Neural progenitor cell (in vitro differentiated cells): Measurements from ENCODE around the gene F10. TPM values are rescaled to one million over a fixed set of nuclear protein-coding genes. Genes with fewer than 3 reads are reported as not detected.
"Not testable (repeated sequence)": the region's sequence is repeated elsewhere in the genome, so short reads cannot be mapped to it uniquely, and the experiment has no call there.

Source experiments
- DNase-seq: peaks from one replicate; pipeline ENCODE4 v3.0.0-alpha.2; 2016; ENCODE audit warnings: low spot score
- H2AFZ ChIP-seq: fragments of 200-600 bp; sonication (generic); replicated peaks from 2 replicates; pipeline ENCODE4 v1.6.1; 2016; ENCODE audit warnings: antibody characterized with exemption
- H3F3A ChIP-seq: fragments of 200-600 bp; sonication (generic); 2 replicates; pipeline ENCODE4 v1.6.1; 2016; ENCODE audit warnings: antibody characterized with exemption, low read depth
- H3K27ac ChIP-seq: fragments of 200-600 bp; sonication (generic); 2 replicates; pipeline ENCODE4 v1.5.1; 2016; ENCODE audit warnings: mild to moderate bottlenecking
- H3K27me3 ChIP-seq: fragments of 200-600 bp; sonication (generic); 2 replicates; pipeline ENCODE4 v1.6.1; 2016; ENCODE audit warnings: mild to moderate bottlenecking, moderate library complexity
- H3K36me3 ChIP-seq: fragments of 200-600 bp; sonication (generic); 2 replicates; pipeline ENCODE4 v1.5.1; 2016
- H3K4me1 ChIP-seq: fragments of 200-600 bp; sonication (generic); 2 replicates; pipeline ENCODE4 v1.6.1; 2016; ENCODE audit warnings: mixed run types
- H3K4me2 ChIP-seq: fragments of 200-600 bp; sonication (generic); 2 replicates; pipeline ENCODE4 v1.6.1; 2016
- H3K4me3 ChIP-seq: fragments of 200-600 bp; sonication (generic); 2 replicates; pipeline ENCODE4 v1.5.1; 2016
- H3K79me2 ChIP-seq: fragments of 200-600 bp; sonication (generic); 2 replicates; pipeline ENCODE4 v1.6.1; 2016; ENCODE audit warnings: low read depth
- H3K9ac ChIP-seq: fragments of 200-600 bp; sonication (generic); 2 replicates; pipeline ENCODE4 v1.6.1; 2016
- H3K9me3 ChIP-seq: fragments of 200-600 bp; sonication (generic); 2 replicates; pipeline ENCODE4 v1.5.1; 2016; ENCODE audit warnings: low read depth
- H4K20me1 ChIP-seq: fragments of 200-600 bp; sonication (generic); 2 replicates; pipeline ENCODE4 v1.6.1; 2016; ENCODE audit warnings: low read depth
- H3K27ac Mint-ChIP-seq: 3 replicates; pipeline ENCODE4 v1.8.0; 2021; ENCODE audit warnings: mixed read lengths
- H3K27me3 Mint-ChIP-seq: 2 replicates; pipeline ENCODE4 v1.8.0; 2022; ENCODE audit warnings: low read depth, mild to moderate bottlenecking, inconsistent platforms, moderate library complexity, mixed read lengths; ENCODE audit not compliant: insufficient read depth
- H3K36me3 Mint-ChIP-seq: 3 replicates; pipeline ENCODE4 v1.8.0; 2021; ENCODE audit warnings: mixed read lengths
- H3K4me1 Mint-ChIP-seq: 3 replicates; pipeline ENCODE4 v1.8.0; 2021; ENCODE audit warnings: mixed read lengths
- H3K4me3 Mint-ChIP-seq: 3 replicates; pipeline ENCODE4 v1.8.0; 2021; ENCODE audit warnings: mild to moderate bottlenecking, moderate library complexity, mixed read lengths
- H3K9me3 Mint-ChIP-seq: 3 replicates; pipeline ENCODE4 v1.8.0; 2020; ENCODE audit warnings: mixed read lengths
- CTCF ChIP-seq: fragments of 200-600 bp; sonication (generic); IDR thresholded peaks from 2 replicates; pipeline ENCODE4 v1.5.1; 2017; ENCODE audit warnings: antibody characterized with exemption, mild to moderate bottlenecking
- EZH2 ChIP-seq: fragments of 200-600 bp; sonication (generic); IDR thresholded peaks from 2 replicates; pipeline ENCODE4 v1.6.1; 2017; ENCODE audit warnings: antibody characterized with exemption, mild to moderate bottlenecking, moderate library complexity
- EZH2phosphoT487 ChIP-seq: fragments of 200-600 bp; sonication (generic); IDR thresholded peaks from 2 replicates; pipeline ENCODE4 v1.6.1; 2017; ENCODE audit warnings: antibody characterized with exemption
- total RNA-seq: library from RNA; depleted of rRNA; stranded (reverse); fragments of >200 nt; gene quantifications from 2 replicates; pipeline ENCODE4 v1.2.3, GENCODE V29; 2015; ENCODE audit warnings: low replicate concordance

Gene F10
- total RNA-seq, 1 donor from 2014 or later = 2.0 TPM

DNA sequence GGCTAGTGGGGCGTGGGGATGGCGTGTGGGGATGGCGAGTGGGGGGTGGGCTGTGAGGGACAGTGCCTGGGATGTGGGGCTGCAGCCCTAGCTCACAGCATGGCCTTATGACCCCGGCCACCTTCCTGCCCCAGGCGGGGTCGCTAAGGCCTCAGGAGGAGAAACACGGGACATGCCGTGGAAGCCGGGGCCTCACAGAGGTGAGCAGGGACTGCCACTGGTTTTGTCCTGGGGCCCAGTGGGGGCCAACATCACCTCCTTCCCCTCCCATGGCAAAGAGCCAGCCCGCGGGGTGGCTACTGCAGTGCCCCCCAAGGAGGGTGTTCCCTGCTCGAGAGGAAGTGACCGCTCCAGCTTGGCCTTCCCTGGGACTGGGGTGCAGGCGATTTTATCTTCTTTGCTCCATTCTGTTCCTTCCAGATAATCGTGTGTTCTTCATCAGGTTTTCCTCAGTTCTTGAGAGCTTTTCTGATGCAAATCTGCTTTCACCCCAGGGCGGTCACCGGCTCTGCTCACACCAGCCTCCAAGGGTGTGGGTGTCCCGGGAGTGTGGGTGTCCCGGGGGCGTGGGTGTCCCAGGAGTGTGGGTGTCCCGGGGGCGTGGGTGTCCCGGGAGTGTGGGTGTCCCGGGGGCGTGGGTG lies 15.8 kb upstream of the F10 start:
- H3F3A ChIP-seq = no peaks in the 10 kb centered on the region
- no peak overlapping the region for H3K27ac ChIP-seq
- no peaks in the 10 kb centered on the region for H3K36me3 ChIP-seq
- peaks cover 7% of the 10 kb centered on the region for H3K4me1 Mint-ChIP-seq
- H3K27me3 Mint-ChIP-seq = peaks cover 13% of the 10 kb centered on the region
- no peaks in the 10 kb centered on the region for H4K20me1 ChIP-seq
- no peak for DNase-seq
- H3K4me3 ChIP-seq = no peak overlapping the region
- H3K27me3 ChIP-seq = peaks cover 22% of the 10 kb centered on the region
- peaks cover 7% of the 10 kb centered on the region for H3K4me1 ChIP-seq
- no peak overlapping the region for H3K9ac ChIP-seq
- no peak overlapping the region for H3K4me3 Mint-ChIP-seq
- H3K4me2 ChIP-seq = no peak overlapping the region
- H3K9me3 ChIP-seq = no peaks in the 10 kb centered on the region
- peaks cover 4% of the 10 kb centered on the region for H3K9me3 Mint-ChIP-seq
- H3K36me3 Mint-ChIP-seq = no peaks in the 10 kb centered on the region
- no peaks in the 10 kb centered on the region for H3K79me2 ChIP-seq
- no peak overlapping the region for H3K27ac Mint-ChIP-seq
- TF ChIP-seq EZH2 (no peak), CTCF (no peak), EZH2phosphoT487 (no peak)
- no peak overlapping the region for H2AFZ ChIP-seq

GRCh38 chr13:113108521-113108920 lies 14.1 kb upstream of the F10 start:
- DNase-seq, H3K36me3 Mint-ChIP-seq, H3K4me3 ChIP-seq, H2AFZ ChIP-seq, H3K27ac Mint-ChIP-seq, H3K4me1 ChIP-seq, H3K4me1 Mint-ChIP-seq, H4K20me1 ChIP-seq, H3K79me2 ChIP-seq, H3K27ac ChIP-seq, H3K4me2 ChIP-seq, H3K9me3 Mint-ChIP-seq, H3F3A ChIP-seq, H3K4me3 Mint-ChIP-seq, H3K9me3 ChIP-seq, H3K36me3 ChIP-seq, H3K9ac ChIP-seq: not testable (repeated sequence)
- H3K27me3 Mint-ChIP-seq = peaks cover 13% of the 10 kb centered on the region
- H3K27me3 ChIP-seq = peaks cover 22% of the 10 kb centered on the region

DNA sequence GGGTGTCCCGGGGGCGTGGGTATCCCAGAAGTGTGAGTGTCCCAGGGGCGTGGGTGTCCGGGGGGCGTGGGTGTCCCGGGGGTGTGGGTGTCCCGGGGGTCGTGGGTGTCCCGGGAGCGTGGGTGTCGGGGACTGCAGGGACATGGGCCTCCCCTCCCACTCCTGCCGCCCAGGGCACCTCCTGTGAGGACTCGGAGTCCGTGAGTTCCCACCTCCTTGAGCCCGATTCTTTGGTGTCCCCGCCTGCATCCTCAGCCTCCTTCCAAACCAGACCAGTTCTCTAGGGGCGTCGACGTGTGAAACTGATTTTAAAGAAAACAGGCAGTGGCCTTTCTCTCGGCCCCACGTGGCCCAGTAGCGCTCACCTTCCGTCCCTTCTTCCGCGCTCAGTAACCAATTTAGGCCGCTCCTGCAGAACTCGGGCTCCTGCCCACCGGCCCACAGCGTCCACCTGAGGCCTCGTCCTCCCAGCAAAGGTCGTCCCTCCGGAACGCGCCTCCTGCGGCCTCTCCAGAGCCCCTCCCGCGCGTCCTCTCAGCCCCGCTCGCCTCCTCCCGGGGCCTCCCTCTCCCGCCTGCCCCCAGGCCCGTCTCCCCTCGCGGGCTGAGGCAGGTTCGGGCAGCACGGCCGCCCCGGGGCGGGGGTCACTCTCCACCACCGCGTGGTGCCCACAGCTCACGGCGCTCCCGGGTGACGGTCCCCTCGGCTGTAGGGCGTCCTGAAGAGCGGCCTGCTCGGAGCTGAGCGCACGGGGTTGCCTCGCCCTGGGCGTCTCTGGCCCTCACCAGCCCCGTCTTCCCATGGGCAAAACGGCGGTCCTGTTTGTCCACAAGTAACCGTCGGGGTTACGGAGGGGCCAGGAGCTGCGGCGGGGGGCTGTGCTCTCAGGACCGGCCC lies 13.2 kb upstream of the F10 start:
- Histone ChIP-seq H3K4me3 (no peak overlapping the region), H3K27ac (no peak overlapping the region), H3K9me3 (no peaks in the 10 kb centered on the region), H3K9ac (no peak overlapping the region), H3K79me2 (no peaks in the 10 kb centered on the region), H2AFZ (no peak overlapping the region), H4K20me1 (no peaks in the 10 kb centered on the region), H3K27me3 (peaks cover 22% of the 10 kb centered on the region), H3K4me1 (peaks cover 7% of the 10 kb centered on the region), H3K36me3 (no peaks in the 10 kb centered on the region), H3K4me2 (no peak overlapping the region), H3F3A (no peaks in the 10 kb centered on the region)
- Mint-ChIP-seq H3K9me3 (peaks cover 4% of the 10 kb centered on the region), H3K27ac (no peak overlapping the region), H3K36me3 (no peaks in the 10 kb centered on the region), H3K4me3 (peak overlapping the region; percentile 66), H3K4me1 (peaks cover 7% of the 10 kb centered on the region), H3K27me3 (peaks cover 13% of the 10 kb centered on the region)
- TF ChIP-seq EZH2 = no peak
- TF ChIP-seq CTCF = no peak
- no peak for TF ChIP-seq EZH2phosphoT487
- DNase-seq = no peak
